GM18907 (cell line): ENCODE results near the gene EDA.

Source experiments
- ATAC-seq: cut with Tn5 transposase; IDR thresholded peaks from one replicate; pipeline ENCODE4 v1.9.1; 2021; ENCODE audit warnings: mild to moderate bottlenecking, moderate library complexity; ENCODE audit not compliant: unreplicated experiment

The EDA gene

DNA sequence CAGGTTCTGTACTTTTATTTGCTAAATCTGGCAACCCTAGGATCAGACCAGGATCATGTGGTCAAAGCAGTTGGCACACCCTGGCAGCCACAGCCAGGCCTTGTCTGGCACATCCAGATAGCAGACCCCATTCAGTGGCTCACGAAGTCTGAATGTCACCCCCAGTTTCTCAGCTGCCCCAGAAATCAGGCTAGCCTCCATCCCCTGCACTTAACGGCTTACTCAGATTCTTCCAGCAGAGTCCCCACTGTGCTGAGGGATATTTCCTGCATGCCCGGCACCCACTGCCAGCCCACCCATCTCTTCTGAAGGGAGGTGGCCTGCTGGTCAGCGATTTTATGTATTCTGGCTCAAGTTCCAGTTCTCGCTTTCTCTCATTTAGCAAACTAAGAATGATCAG lies 438.5 kb downstream of the EDA start:
- ATAC-seq = no peak

GRCh38 chrX:70062076-70062475 lies 446.2 kb downstream of the EDA start, which contains the start of gene OTUD6A:
Gene OTUD6A (plus strand): TSS chrX:70062457. CDS start chrX:70062525, 68 bp downstream.
- no peak for ATAC-seq

DNA sequence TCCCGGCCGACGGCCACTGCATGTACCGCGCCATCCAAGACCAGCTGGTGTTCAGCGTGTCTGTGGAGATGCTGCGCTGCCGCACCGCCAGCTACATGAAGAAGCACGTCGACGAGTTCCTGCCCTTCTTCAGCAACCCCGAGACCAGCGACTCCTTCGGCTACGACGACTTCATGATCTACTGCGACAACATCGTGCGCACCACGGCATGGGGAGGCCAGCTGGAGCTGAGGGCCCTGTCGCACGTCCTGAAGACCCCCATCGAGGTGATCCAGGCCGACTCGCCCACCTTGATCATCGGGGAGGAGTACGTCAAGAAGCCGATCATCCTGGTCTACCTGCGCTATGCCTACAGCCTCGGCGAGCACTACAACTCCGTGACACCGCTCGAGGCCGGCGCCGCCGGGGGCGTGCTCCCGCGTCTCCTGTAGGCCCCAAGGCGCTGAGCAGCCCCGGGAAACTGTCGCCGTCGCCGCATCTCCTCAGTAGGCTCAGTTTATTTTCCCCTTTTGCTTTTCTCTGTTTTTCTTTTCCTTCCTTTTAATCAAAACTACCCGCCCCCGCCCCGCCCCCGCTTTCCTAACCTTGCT lies 447.1 kb downstream of the EDA start:
- ATAC-seq = no peak

GRCh38 chrX:70066646-70067045 lies 450.7 kb downstream of the EDA start:
- ATAC-seq = no peak

- no peak for ATAC-seq
These were observed 463.4 kb downstream of the EDA start for GRCh38 chrX:70079297-70079696.

DNA sequence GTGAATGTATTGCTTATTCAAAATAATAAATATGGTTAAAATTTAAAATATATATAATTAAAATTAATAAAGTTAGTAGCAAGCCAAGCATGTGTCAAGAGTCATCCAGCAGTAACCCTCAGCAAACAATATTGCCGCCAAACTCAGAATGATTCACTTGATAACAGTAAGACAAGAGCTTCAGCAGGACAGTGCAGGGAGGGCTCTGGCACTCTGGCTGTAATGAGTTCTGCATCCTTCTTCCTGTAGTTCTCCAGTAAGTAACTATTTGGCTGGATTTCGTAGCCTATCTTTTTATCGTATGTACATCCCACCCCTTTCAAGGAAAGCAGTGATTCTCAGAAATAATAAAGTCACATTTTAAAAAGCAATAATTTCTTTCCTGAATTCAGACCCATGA lies 464.0 kb downstream of the EDA start:
- ATAC-seq = no peak

DNA sequence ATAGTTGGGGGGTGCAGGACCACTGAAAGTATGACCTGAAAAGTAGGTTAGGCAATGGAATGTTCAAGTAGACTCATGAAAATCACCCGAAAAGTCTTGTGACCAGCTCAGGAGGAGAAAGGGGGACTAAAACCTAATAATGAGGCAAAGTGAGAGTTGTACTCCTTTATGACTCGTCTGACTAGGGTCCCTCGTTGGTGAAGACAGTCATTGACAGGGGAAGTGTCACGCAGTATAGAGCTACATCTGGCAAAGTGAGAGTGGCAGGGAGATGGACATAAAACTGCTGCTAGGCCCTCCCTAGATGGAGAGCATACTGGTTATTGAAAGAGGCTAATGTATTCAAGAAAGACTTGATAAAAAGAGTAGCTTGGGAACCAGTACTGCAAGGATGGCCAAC lies 466.8 kb downstream of the EDA start:
- no peak for ATAC-seq

- ATAC-seq = no peak
These were observed 468.8 kb downstream of the EDA start for GRCh38 chrX:70084592-70085240.

DNA sequence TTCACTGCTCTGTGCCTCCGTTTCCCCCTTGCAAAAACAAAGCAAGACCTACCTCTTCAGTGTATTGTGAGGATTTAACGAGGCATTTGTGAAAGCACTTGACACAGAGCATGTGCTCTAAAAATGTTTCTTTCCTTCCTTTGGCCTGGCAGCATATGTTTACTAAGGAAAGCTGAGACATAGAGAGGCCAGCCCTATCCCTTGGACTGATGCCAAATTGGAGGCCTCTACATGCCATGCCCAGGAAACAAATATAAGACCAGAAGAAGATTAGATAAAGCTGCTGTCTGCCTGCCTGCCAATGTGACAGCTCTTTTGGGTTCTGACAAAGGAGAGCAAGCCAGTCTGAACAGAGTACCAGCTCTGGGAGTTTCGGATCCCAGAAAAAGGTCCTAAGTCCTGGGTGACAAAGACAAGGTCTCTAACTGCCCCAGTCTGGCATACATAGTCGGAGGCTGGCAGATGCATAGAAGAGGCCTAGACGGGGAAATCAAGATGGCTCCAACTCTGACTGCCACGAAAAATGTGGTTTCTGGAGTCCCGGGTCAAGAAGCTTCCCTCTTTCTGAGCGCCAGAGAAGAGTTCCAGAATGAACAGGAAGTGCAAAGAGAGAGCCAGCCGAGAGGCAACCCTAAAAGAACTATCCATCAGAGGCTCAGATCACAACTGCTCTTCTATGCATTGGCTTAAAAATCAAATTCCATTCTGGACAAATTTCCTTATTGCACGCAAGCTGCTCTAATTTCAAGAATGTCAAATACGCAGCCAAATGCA lies 472.1 kb downstream of the EDA start:
- ATAC-seq = no peak

GRCh38 chrX:70088751-70089150 lies 472.8 kb downstream of the EDA start:
- no peak for ATAC-seq
